IMR-90 (cell line): Measurements from ENCODE around the gene RORB. TPM values are rescaled to one million over a fixed set of nuclear protein-coding genes. Genes with fewer than 3 reads are reported as not detected.

Source experiments
- ATAC-seq: fragments of 200-7000 bp; cut with Tn5 transposase; 2 replicates; pipeline ENCODE4 v1.9.1; 2020; ENCODE audit warnings: low read depth, mild to moderate bottlenecking, moderate library complexity
- BruUV-seq: library from RNA; stranded (reverse); fragments of 400-500 nt; replicated peaks from 2 replicates; lab custom pipeline; 2021; lab: Mats Ljungman, UMichigan
- CTCF ChIA-PET: fragments of 300-600 bp; formaldehyde crosslinking; extraction: SDS; loops from one replicate; lab custom pipeline; 2021; ENCODE audit warnings: antibody characterized with exemption; lab: Yijun Ruan, JAX
- POLR2A ChIA-PET: fragments of 300-600 bp; sonication (Branson Sonifier 250); formaldehyde crosslinking; loops from one replicate; lab custom pipeline; 2022; ENCODE audit warnings: antibody characterized with exemption; ENCODE audit not compliant: unreplicated experiment; lab: Charles Lee
- DNase-seq: peaks from one replicate; pipeline ENCODE4 v3.0.0; 2013
- H2AFZ ChIP-seq: replicated peaks from 2 replicates; pipeline ENCODE3; 2013; ENCODE audit warnings: low read length, mild to moderate bottlenecking; ENCODE audit not compliant: poor library complexity
- H2AK5ac ChIP-seq: 2 replicates; pipeline ENCODE4 v1.6.1; 2013; ENCODE audit warnings: low read depth, low read length, inconsistent platforms
- H2AK9ac ChIP-seq: replicated peaks from 2 replicates; pipeline ENCODE3; 2013; ENCODE audit warnings: mild to moderate bottlenecking, low read depth, low read length, moderate library complexity; ENCODE audit not compliant: poor library complexity
- H2BK120ac ChIP-seq: 2 replicates; pipeline ENCODE4 v1.6.1; 2013; ENCODE audit warnings: low read depth, low read length, inconsistent platforms
- H2BK15ac ChIP-seq: 3 replicates; pipeline ENCODE4 v1.6.1; 2013; ENCODE audit warnings: low read depth, low read length, inconsistent platforms
- H2BK20ac ChIP-seq: 2 replicates; pipeline ENCODE4 v1.6.1; 2013; ENCODE audit warnings: low read depth, mild to moderate bottlenecking, inconsistent platforms, low read length, moderate library complexity
- H2BK5ac ChIP-seq: 2 replicates; pipeline ENCODE4 v1.6.1; 2013; ENCODE audit warnings: mild to moderate bottlenecking, low read depth, low read length, inconsistent platforms; ENCODE audit not compliant: poor library complexity, severe bottlenecking
- H3K14ac ChIP-seq: replicated peaks from 2 replicates; pipeline ENCODE4 v1.6.1; 2013; ENCODE audit warnings: low read depth, low read length, inconsistent platforms
- H3K18ac ChIP-seq: 2 replicates; pipeline ENCODE4 v1.6.1; 2013; ENCODE audit warnings: low read depth, low read length, control low read depth
- H3K23ac ChIP-seq: 2 replicates; pipeline ENCODE4 v1.6.1; 2013; ENCODE audit warnings: low read depth, low read length, inconsistent platforms
- H3K27ac ChIP-seq: 2 replicates; pipeline ENCODE4 v1.5.1; 2013; ENCODE audit warnings: mild to moderate bottlenecking, control low read depth, low read length; ENCODE audit not compliant: insufficient read depth
- H3K27me3 ChIP-seq: 2 replicates; pipeline ENCODE4 v1.6.1; 2013; ENCODE audit warnings: low read length; ENCODE audit not compliant: control insufficient read depth, insufficient read depth
- H3K36me3 ChIP-seq: 2 replicates; pipeline ENCODE4 v1.6.1; 2013; ENCODE audit warnings: low read length, mixed read lengths; ENCODE audit not compliant: control insufficient read depth, insufficient read depth
- H3K4ac ChIP-seq: 2 replicates; pipeline ENCODE4 v1.6.1; 2013; ENCODE audit warnings: low read depth, low read length, inconsistent platforms
- H3K4me1 ChIP-seq: 2 replicates; pipeline ENCODE4 v1.6.1; 2013; ENCODE audit warnings: low read length, mixed read lengths; ENCODE audit not compliant: control insufficient read depth, insufficient read depth
- H3K4me2 ChIP-seq: 2 replicates; pipeline ENCODE4 v1.6.1; 2013; ENCODE audit warnings: low read depth, mild to moderate bottlenecking, control low read depth, low read length, moderate library complexity
- H3K4me3 ChIP-seq: 2 replicates; pipeline ENCODE4 v1.5.1; 2013; ENCODE audit warnings: low read depth, mild to moderate bottlenecking, control low read depth, low read length, moderate library complexity; ENCODE audit not compliant: insufficient read depth
- H3K56ac ChIP-seq: 2 replicates; pipeline ENCODE4 v1.6.1; 2013; ENCODE audit warnings: low read length, inconsistent platforms; ENCODE audit not compliant: insufficient read depth; ENCODE audit errors: extremely low read depth
- H3K79me1 ChIP-seq, 2 experiments: 2 replicates each; pipeline ENCODE4 v1.6.1; 2013; ENCODE audit warnings: low read length in 2 of 2, inconsistent platforms in 1 of 2, low read depth in 1 of 2
- H3K9ac ChIP-seq: 2 replicates; pipeline ENCODE4 v1.6.1; 2013; ENCODE audit warnings: low read depth, low read length, control low read depth
- H3K9me1 ChIP-seq: 2 replicates; pipeline ENCODE4 v1.6.1; 2013; ENCODE audit warnings: low read length, inconsistent platforms; ENCODE audit not compliant: insufficient read depth
- H3K9me3 ChIP-seq: 2 replicates; pipeline ENCODE4 v1.6.1; 2013; ENCODE audit warnings: low read length; ENCODE audit not compliant: control insufficient read depth, insufficient read depth
- H4K20me1 ChIP-seq: 2 replicates; pipeline ENCODE4 v1.6.1; 2013; ENCODE audit warnings: low read length, inconsistent platforms; ENCODE audit not compliant: insufficient read depth
- H4K5ac ChIP-seq: 2 replicates; pipeline ENCODE4 v1.6.1; 2013; ENCODE audit warnings: mild to moderate bottlenecking, low read depth, low read length, control low read depth
- H4K8ac ChIP-seq, 2 experiments: 2 replicates each; pipeline ENCODE4 v1.6.1; 2013; ENCODE audit warnings: low read depth in 2 of 2, low read length in 2 of 2, control low read depth in 1 of 2, inconsistent platforms in 1 of 2
- H4K91ac ChIP-seq: 2 replicates; pipeline ENCODE4 v1.6.1; 2013; ENCODE audit warnings: low read depth, low read length, inconsistent platforms; ENCODE audit not compliant: insufficient read depth
- NFE2L2 ChIP-seq: fragments of 150-350 bp; IDR thresholded peaks from 2 replicates; pipeline ENCODE4 v1.6.1; 2016; ENCODE audit warnings: low read depth, mild to moderate bottlenecking, low read length
- RFX5 ChIP-seq: IDR thresholded peaks from 2 replicates; pipeline ENCODE4 v1.8.0; 2012; ENCODE audit warnings: low read depth, mild to moderate bottlenecking, low read length, moderate library complexity
- WGBS, 2 experiments: methylation state at CpG; one replicate each; pipeline versions ENCODE4 v1.1.5 to v1.1.7; 2013; ENCODE audit warnings: missing lambda C conversion rate in 2 of 2; ENCODE audit not compliant: insufficient read length in 1 of 2; ENCODE audit errors: extremely low coverage in 2 of 2; 5-methylcytosine and 5-hydroxymethylcytosine counted together
- dilution Hi-C: fragments of 300-500 bp; cut with HindIII; formaldehyde crosslinking; loops from one replicate; pipeline ENCODE4 v1.14.3; 2018; ENCODE audit warnings: low sequenced_read_pairs; ENCODE audit not compliant: unreplicated experiment
- in situ Hi-C: fragments of 300-500 bp; cut with MboI; formaldehyde crosslinking; loops from 3 replicates; pipeline ENCODE4 v1.14.3; 2019; ENCODE audit warnings: low sequenced_read_pairs, inconsistent platforms, mixed read lengths
- intact Hi-C: fragments of 100-400 bp; cut with micrococcal nuclease; formaldehyde crosslinking; loops from 2 replicates; pipeline ENCODE4 v1.10.0; 2022
- polyA plus RNA-seq, 3 experiments: library from polyadenylated mRNA; depleted of rRNA; stranded (reverse); fragments of >200 nt; gene quantifications; 2 replicates each; pipeline ENCODE4 v1.2.3, GENCODE V29; 2012; ENCODE audit warnings: low replicate concordance in 1 of 3
- total RNA-seq: library from RNA; depleted of rRNA; stranded (reverse); fragments of >200 nt; gene quantifications from 2 replicates; pipeline ENCODE4 v1.2.3, GENCODE V29; 2012

Gene RORB
- total and polyA plus RNA-seq, 2 of the 4 experiments (the other 2 are of a cell fraction), result not detected

DNA sequence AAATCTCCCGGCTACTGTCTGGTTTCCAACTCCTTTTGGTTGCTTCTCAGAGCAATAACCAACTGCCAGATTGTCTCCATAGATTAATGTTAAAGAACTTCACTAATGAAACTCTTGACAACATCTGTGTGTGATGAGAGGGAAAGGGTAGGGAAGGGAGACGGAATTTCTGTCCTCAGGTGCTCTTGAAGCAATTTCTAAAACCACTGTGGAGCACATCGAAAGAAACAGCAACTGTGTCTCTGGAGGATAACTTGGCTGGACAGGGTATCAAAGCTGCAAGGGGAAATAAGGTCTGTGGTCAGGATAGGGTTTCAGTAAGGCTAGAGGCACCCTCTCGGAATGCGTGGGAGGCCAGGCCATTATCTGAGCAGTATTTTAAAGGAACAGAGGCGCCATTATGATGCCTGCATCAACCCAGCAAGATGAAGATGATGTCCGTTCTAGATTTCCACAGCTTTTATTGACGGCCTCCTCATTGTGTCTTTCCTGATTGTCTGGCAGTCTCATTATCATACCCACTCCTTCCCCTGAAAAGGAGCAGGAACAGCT, 76.6 kb downstream of the RORB start:
- in situ Hi-C loops, result loop anchor here (10.0 to 25.0 kb wide), 2 partner anchors 61 to 1361 kb away; no protein-coding TSS in a partner anchor
- Histone ChIP-seq H2BK20ac (no peak overlapping the region), H3K14ac (no peak overlapping the region), H3K9me3 (no peaks in the 10 kb centered on the region), H3K27me3 (no peaks in the 10 kb centered on the region), H3K9me1 (no peaks in the 10 kb centered on the region), H3K36me3 (no peaks in the 10 kb centered on the region), H3K79me1 (no peaks in the 10 kb centered on the region), H2AFZ (no peak overlapping the region), H2AK9ac (no peak overlapping the region), H4K8ac (no peak overlapping the region), H4K5ac (no peak overlapping the region), H2BK15ac (no peak overlapping the region), H3K23ac (no peak overlapping the region), H2BK5ac (no peak overlapping the region), H3K56ac (no peak overlapping the region), H4K20me1 (no peaks in the 10 kb centered on the region), H3K4me1 (no peaks in the 10 kb centered on the region), H2BK120ac (no peak overlapping the region), H4K91ac (no peak overlapping the region), H2AK5ac (no peak overlapping the region), H3K27ac (no peak overlapping the region), H3K4me2 (no peak overlapping the region), H3K4me3 (no peak overlapping the region), H3K18ac (no peak overlapping the region), H3K4ac (no peak overlapping the region), H3K9ac (no peak overlapping the region)
- TF ChIP-seq RFX5 (no peak), NFE2L2 (no peak)
- intact Hi-C loops, result loop anchor here (5.0 to 10.0 kb wide), 3 partner anchors 501 to 1469 kb away; no protein-coding TSS in a partner anchor
- no TSS peak for BruUV-seq
- DNase-seq, result no peak
- dilution Hi-C loops, result no loop called here
- ATAC-seq, result no peak
- POLR2A ChIA-PET, result no interaction called here
- CTCF ChIA-PET, result interaction anchor here (0.6 kb wide), 1 partner anchor 1624 kb away, joined by 5 read pairs; no protein-coding TSS in a partner anchor
- 37% methylated on average over 3 of the region's 8 CpGs; no CpG with 5 or more reads in 1 of the 2 experiments for WGBS, 2 experiments
